ENCODE measurements around the gene NDUFB10. TPM values are rescaled to one million over a fixed set of nuclear protein-coding genes. Genes with fewer than 3 reads are reported as not detected.

NDUFB10 gene
- total RNA-seq, 1 donor, result 109 TPM

DNA sequence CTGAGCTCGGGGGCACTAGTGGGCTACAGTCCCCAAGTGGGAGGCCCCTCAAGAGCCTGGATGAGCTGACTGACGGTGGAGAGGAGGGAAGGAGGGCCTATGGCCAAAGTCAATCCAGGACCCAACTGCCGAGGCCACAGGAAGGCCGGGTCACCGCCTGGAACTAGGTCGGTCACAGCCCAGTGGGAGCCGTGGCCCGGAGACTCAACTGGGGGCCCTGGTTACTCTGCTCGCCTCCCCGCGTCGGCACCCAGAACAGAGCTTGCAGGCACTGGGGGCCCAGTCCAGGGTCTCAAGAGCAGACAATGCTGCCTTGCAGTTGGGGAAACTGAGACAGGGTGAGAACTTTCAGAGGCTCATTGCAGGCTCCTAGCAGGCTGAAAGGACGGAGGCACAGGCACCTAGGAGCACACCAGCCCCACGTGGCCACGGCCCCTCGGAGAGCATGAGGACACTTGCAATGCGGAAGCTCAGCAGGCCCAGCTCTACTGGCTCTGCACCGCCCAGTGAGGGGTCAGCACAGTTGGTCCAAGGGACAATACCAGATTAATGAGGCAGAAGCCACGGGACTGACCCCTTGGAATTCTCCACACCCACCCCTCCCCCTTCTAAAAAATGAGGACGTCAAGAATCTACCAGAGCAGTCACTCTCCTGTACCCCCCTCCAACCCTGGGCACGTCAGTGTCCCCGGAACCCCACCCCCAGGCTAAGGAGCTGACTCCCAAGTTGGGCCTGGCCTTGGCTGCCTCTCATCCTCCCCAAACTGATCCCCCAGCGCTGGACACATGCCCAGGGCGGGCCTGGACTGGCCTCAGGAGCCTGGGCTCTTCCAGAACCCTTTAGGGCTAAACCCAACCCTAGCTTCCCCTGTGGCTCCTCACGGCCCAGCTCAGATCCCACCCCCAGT is 43.4 kb upstream of the NDUFB10 start:
- Histone ChIP-seq H3K27ac (ENCODE audit: low read depth, low read length) (no peak overlapping the region), H3K4me2 (ENCODE audit: insufficient read depth, low read length) (no peak overlapping the region), H3K4me1 (ENCODE audit: insufficient read depth, low read length) (no peaks in the 10 kb centered on the region), H3K79me2 (ENCODE audit: insufficient read depth, low read length) (no peaks in the 10 kb centered on the region), H3K36me3 (ENCODE audit: insufficient read depth, low read length) (no peaks in the 10 kb centered on the region), H4K20me1 (ENCODE audit: insufficient read depth, low read length) (peaks cover 3% of the 10 kb centered on the region), H3K4me3 (ENCODE audit: insufficient read depth, low read length) (no peak overlapping the region), H3K9me3 (ENCODE audit: low read depth, low read length) (no peaks in the 10 kb centered on the region), H2AFZ (ENCODE audit: low read length) (no peak overlapping the region), H3K27me3 (ENCODE audit: insufficient read depth, low read length) (peaks cover 56% of the 10 kb centered on the region)
- TF ChIP-seq, protein P1, sequence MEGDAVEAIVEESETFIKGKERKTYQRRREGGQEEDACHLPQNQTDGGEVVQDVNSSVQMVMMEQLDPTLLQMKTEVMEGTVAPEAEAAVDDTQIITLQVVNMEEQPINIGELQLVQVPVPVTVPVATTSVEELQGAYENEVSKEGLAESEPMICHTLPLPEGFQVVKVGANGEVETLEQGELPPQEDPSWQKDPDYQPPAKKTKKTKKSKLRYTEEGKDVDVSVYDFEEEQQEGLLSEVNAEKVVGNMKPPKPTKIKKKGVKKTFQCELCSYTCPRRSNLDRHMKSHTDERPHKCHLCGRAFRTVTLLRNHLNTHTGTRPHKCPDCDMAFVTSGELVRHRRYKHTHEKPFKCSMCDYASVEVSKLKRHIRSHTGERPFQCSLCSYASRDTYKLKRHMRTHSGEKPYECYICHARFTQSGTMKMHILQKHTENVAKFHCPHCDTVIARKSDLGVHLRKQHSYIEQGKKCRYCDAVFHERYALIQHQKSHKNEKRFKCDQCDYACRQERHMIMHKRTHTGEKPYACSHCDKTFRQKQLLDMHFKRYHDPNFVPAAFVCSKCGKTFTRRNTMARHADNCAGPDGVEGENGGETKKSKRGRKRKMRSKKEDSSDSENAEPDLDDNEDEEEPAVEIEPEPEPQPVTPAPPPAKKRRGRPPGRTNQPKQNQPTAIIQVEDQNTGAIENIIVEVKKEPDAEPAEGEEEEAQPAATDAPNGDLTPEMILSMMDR (IDR thresholded peaks at IDR 0.05; ENCODE audit: extremely low read depth, low read depth, low read length), result no peak
- DNase-seq (ENCODE audit: insufficient read length, low spot score, missing footprints), result peak; percentile 64

DNA sequence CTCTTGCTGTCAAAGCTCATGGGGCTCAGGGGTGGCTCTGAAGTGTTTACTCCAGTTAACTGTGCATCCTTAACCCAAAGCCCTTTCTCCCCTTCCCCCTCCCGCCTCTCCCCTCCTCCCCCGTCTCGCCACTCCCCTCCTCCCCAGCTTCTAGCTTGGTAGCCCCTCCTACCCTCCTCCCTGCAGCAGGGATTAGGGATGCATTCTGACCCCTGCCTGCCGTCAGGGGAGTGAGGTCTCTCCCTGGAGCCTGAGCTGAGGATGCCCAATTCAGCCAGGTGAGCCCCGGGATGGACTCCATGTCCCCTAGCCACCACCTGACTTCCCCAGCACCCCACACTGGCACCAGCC is 42.7 kb upstream of the NDUFB10 start:
- Histone ChIP-seq H2AFZ (ENCODE audit: low read length) (no peak overlapping the region), H3K36me3 (ENCODE audit: insufficient read depth, low read length) (no peaks in the 10 kb centered on the region), H3K27me3 (ENCODE audit: insufficient read depth, low read length) (peaks cover 63% of the 10 kb centered on the region), H3K9me3 (ENCODE audit: low read depth, low read length) (no peaks in the 10 kb centered on the region), H3K79me2 (ENCODE audit: insufficient read depth, low read length) (no peaks in the 10 kb centered on the region), H3K4me1 (ENCODE audit: insufficient read depth, low read length) (no peaks in the 10 kb centered on the region), H3K4me3 (ENCODE audit: insufficient read depth, low read length) (no peak overlapping the region), H4K20me1 (ENCODE audit: insufficient read depth, low read length) (peaks cover 3% of the 10 kb centered on the region), H3K27ac (ENCODE audit: low read depth, low read length) (no peak overlapping the region), H3K4me2 (ENCODE audit: insufficient read depth, low read length) (no peak overlapping the region)
- peak; percentile 74 for DNase-seq (ENCODE audit: insufficient read length, low spot score, missing footprints)
- TF ChIP-seq, protein P1 (IDR thresholded peaks at IDR 0.05; ENCODE audit: extremely low read depth, low read depth, low read length), result no peak

DNA sequence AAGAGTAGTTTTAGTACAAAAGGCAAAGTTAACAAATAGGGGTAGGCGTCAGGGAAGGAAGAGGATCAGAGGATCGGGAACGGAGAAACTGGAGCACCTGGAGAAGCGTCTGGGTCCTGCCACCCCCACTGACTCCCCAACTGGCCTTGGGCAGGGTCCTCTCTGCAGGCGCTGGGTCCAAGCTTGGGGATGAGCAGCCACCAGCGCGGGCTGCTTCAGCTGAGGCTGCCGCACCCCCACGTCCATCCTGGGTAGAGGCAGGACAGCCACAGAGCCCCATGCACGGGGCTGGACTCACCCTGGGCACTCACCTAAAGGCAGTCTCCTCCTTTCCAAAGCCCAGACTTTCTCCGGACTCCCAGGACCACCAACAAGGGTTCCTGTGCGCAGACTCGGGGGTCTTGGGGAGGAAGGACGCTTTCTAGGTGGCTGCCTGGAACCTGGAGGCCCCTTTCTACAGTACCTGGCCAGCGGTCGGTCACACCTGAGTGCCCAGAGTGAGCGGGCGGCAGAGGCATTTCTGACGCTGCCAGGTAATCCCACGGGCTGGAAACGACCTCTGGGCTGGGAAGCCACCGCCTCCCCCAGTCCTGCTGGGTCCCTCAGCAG is 42.2 kb upstream of the NDUFB10 start:
- Histone ChIP-seq H2AFZ (ENCODE audit: low read length) (no peak overlapping the region), H3K36me3 (ENCODE audit: insufficient read depth, low read length) (no peaks in the 10 kb centered on the region), H3K79me2 (ENCODE audit: insufficient read depth, low read length) (no peaks in the 10 kb centered on the region), H3K4me3 (ENCODE audit: insufficient read depth, low read length) (no peak overlapping the region), H4K20me1 (ENCODE audit: insufficient read depth, low read length) (peaks cover 3% of the 10 kb centered on the region), H3K27ac (ENCODE audit: low read depth, low read length) (no peak overlapping the region), H3K4me1 (ENCODE audit: insufficient read depth, low read length) (no peaks in the 10 kb centered on the region), H3K4me2 (ENCODE audit: insufficient read depth, low read length) (no peak overlapping the region), H3K27me3 (ENCODE audit: insufficient read depth, low read length) (peaks cover 64% of the 10 kb centered on the region), H3K9me3 (ENCODE audit: low read depth, low read length) (no peaks in the 10 kb centered on the region)
- DNase-seq (ENCODE audit: insufficient read length, low spot score, missing footprints), result peak; percentile 84
- TF ChIP-seq, protein P1 (IDR thresholded peaks at IDR 0.05; ENCODE audit: extremely low read depth, low read depth, low read length), result no peak

DNA sequence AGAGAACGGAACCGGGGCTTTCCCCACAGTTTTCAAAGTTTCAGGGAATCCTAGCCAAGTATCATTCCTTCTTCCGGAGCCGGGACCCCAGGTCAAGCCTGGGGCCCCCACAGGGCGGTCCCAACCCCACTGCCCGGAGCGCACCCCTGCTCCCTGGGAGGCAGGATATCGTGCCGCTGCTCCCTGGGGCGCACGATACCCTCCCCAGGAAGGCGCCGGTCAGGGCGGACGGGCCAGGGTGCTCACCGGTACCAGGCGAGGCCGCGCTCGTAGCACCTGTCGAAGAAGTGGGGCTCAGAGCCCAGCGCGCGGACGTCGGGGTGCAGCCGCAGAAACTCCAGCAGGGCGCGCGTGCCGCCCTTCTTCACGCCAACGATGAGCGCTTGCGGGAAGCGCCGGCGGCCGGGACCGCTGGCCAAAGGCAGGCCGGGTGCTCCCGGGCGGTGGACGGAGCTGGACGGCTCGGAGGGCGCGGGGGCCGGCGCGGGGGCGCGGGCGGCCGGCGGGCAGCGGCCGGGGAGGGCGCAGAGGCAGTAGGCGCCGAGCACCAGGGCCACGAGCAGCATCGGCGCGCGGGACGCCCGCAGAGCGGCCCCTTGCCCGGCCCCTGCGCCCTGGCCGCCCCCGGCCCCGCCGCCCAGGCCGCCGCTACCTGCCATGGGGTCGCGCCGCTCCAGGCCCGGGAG is 41.5 kb upstream of the NDUFB10 start:
- DNase-seq (ENCODE audit: insufficient read length, low spot score, missing footprints), result peak; percentile 75
- Histone ChIP-seq H4K20me1 (ENCODE audit: insufficient read depth, low read length) (peaks cover 3% of the 10 kb centered on the region), H3K4me2 (ENCODE audit: insufficient read depth, low read length) (no peak overlapping the region), H3K27ac (ENCODE audit: low read depth, low read length) (no peak overlapping the region), H2AFZ (ENCODE audit: low read length) (no peak overlapping the region), H3K79me2 (ENCODE audit: insufficient read depth, low read length) (no peaks in the 10 kb centered on the region), H3K27me3 (ENCODE audit: insufficient read depth, low read length) (peaks cover 71% of the 10 kb centered on the region), H3K4me1 (ENCODE audit: insufficient read depth, low read length) (no peaks in the 10 kb centered on the region), H3K4me3 (ENCODE audit: insufficient read depth, low read length) (no peak overlapping the region), H3K36me3 (ENCODE audit: insufficient read depth, low read length) (no peaks in the 10 kb centered on the region), H3K9me3 (ENCODE audit: low read depth, low read length) (no peaks in the 10 kb centered on the region)
- TF ChIP-seq, protein P1 (IDR thresholded peaks at IDR 0.05; ENCODE audit: extremely low read depth, low read depth, low read length), result no peak

All from osteoblast (primary cell).